HG02884 (cell line): Measurements from ENCODE around the gene CCNG2.

Experiments
- ATAC-seq: cut with Tn5 transposase; IDR thresholded peaks from one replicate; pipeline ENCODE4 v1.9.1; 2021; ENCODE audit warnings: mild to moderate bottlenecking, moderate library complexity; ENCODE audit not compliant: unreplicated experiment

The CCNG2 gene

DNA sequence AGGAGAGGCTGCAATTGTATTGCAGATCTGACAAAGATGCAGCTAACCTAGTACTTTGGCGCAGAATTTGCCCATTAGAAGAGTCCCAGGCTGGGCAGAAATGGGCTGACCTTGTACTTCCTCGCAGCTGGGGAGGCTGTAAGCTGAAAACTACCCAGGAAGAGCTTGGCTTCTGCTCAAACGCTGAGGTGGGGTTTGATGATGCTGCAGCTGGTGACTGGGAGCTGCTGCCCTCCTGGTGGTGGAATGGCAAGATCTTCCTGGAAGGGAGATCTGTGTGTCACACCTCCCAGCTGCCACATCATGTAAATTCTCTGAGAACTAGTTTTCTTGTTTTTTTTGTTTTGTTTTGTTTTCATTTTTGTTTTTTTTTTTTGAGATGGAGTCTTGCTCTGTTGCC lies 17.4 kb downstream of the CCNG2 start:
- ATAC-seq, result no peak

DNA sequence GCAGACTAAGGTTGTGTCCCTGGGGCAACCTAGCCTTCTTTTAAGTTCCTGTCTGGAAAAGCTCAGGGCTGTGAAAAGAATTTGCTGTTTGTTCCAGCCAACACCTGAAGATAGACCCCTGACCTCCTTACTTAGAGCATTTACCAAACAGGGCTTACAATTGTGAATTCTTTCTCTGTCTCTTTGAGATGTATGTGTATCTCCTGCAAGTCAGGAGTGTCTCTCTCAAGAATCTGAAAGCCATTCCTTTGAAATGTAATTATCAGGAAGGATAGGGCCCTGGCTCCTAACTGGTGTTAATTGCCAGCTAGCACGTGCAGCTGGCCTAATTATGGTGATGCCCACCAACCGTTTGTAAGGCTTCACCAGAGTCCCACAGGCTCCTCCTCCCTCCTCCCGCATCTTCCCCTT lies 18.2 kb downstream of the CCNG2 start:
- no peak for ATAC-seq

DNA sequence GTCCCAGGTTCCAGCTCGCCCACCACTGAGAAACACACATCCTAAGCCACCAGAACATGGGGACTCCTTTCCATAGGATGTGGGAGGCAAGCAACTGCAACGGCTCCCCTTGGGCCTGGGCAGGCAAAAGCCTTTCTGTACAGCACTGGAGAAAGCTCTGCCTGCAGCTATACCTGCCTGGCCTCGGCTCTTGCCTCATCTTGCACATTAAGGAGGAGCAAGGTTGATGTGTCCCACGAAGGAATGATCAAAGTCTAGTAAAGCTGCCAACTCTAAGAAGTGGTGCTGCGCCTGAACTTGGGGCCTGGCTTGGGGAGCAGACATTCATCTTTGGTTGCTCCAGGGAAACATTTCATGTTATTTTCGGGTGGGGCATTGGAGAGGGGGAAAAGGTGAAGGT lies 19.6 kb downstream of the CCNG2 start:
- no peak for ATAC-seq

DNA sequence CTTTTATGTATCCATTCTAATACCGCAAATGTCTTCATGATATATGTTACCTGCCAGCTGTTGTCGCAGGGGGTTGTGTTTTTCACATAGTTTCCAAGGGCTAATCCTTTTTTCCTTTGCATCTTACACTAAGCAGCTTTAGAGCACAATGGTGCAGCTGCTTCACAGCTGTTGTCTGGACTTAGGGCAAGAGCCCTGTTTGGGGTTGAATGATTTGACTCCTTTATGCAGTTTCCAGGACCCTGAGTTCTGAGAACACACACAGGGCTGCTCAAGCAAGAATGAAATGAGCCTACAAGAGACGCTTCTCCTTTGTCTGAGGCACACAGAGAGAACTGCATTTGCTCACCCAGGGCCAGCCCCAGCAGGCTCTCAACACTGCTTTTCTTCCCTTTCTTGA lies 20.2 kb downstream of the CCNG2 start:
- no peak for ATAC-seq

DNA sequence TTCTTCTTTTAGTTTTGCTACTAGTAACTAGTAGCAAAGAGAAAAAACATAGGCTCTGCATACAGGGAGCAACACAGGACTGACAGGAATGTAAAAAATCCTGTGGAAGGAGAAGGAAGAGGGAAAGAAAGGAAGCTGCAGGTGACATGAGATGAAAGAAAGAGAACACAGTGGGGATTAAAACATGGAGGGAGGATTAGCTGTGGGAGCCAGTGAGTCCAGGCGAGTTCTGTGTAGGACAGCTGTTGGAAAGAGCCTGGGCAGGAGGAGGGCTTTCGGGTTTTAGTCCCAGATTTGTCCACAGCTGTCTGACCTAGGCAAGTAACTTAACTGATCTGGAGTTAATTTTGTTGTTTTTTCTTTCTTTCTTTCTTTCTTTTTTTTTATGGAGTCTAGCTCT lies 21.6 kb downstream of the CCNG2 start:
- ATAC-seq, result no peak

DNA sequence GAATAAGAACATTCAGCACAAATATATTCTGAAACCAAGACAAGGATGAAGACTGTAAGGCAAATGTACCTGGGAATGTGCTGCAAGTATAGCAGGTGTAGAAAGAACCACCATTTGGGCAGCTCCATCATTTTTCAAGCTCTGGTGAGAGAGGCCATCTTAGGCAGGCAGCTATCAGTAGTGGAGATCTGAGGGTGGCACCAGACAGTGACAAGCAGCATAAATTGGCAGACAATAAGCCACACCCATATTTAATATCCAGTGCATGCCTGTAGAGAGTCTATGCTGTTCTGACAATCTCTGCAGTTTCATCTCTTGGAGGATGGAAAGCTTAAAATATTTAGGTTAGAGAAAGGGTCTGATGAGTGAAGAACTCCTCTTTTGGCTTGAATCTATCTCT lies 22.5 kb downstream of the CCNG2 start:
- ATAC-seq, result no peak

DNA sequence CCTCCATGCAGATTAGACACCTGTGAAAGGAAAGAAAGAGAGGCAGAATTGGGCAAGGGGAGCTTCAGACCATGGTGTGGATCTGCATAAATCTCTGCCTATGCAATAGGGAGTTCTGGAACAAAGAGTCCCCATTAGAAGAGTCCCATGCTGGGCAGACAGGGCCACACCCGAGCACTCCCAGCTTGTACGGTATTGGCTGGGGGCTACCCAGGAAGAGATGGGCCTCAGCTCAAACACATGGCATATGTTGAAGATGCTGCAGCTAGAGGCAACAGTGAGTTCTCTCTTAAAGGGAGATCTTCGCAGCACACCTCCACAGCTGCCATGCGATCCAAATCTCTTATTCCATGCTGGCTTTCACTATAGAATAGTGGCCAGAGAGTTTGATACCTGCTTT lies 24.7 kb downstream of the CCNG2 start:
- no peak for ATAC-seq

DNA sequence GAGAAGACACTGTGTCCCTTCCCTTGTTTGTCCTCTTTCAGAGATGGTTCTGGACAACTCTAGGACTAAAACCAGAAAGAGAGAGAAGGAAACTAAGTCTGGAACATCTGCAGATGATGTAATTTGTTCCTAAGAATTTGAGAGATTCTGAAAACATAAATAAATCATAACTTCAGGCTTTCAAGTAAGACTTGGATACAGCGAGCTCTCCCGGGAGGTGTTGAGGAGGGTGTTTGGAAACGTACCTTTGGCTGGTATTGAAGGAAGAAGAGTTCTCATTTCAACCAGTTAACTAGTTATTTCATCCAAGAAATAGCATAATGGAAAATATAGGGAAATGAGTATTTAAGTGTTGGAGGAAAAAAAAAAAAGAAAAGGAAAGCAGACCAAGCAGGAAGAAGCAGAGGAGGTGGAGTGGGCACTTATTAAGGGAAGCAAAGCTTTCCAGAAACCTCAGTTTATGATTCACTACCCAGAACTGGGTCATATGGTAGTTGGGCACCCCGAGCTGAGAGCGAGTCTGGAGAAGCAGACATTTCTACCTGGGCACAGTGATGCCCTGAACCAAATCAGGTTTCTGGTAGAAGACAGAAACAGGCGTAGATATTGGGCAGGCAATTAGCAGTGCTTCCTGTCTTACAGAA lies 26.9 kb downstream of the CCNG2 start:
- ATAC-seq, result no peak

DNA sequence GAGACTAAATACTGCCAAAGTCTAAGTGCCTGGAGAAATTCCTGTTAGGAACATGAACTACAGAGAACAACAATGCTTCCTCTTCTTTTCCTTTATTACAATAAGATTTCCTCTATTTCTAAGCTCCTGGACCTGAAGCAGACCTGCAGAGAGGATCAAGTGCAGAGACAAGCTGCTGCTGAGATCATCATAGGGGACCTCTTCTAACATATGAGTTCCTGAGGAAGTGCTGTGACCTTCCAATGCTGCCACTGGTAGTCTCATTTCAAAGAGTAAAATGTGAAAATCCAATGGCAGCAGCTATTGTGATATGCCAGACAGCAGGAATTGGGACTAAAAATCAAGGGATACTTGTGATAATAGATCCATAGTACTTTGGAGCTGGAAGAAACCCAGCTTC lies 28.0 kb downstream of the CCNG2 start:
- ATAC-seq, result no peak

DNA sequence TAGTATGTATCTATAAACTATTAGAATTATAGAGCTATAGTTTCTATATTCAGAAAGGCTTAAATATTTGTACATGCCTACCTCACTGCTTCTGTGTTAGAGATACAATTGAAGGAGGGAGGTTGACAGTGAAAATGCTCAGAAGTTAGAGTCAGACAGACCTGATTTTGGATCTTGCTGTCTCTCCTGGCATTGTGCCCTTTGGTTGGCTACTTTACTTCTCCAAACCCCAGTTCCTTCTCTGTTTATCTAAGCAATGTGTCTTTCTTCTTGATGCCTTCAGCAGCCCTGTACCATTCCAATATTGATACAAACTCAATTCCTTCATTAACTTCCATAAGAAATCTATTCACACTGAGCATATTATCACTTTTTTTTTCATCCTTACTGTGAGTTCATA lies 28.7 kb downstream of the CCNG2 start:
- no peak for ATAC-seq

DNA sequence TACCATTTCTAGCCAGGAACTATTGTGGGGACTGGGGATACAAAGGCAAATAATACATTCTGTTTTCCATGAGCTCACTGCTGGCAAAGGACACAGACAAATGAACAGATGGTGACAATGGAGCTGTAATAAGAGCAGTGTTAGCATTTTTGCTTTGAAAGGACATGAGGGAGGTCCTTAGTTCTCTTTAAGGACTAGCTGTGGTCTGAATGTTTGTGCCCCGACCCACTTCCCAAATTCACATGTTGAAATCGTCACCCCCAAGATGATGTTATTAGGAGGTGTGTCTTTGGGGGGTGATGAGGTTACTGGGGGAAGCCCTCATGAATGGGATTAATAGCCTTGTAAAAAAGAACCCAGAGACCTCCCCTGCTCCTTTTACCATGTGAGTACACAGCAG lies 30.3 kb downstream of the CCNG2 start:
- ATAC-seq, result no peak

DNA sequence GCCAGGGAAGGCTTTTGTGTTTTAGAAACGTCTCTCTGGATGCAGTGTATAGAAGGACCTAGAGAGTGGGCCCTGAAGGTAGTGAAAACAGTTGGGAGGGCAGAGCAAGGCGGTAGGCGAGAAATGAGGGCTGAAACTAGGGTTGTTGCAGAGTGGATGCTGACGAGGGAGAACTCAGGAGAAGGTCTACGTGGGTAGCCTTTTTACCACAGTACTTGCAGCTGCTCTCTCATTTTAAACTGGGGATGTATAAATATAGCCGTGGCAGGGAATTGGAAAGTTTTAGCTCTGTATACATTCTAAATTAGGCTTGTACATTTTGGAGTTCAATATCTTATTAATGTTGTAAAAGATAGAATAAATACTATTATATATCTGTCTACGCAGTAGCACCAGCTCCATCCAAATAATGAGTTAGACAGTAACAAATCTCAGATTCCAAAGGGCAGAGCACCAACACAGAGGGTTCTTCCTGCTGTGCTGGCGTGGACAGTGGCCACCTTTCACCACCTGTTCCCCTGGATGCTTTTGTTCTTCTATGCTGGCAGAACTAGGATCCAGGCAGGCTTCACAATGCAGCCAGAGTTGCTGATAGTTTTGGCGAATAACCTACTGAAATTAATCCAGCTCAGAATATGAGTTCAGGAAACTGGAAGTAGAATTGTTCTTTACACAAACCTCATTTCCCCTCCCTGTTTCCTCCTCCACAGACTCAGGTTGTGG lies 31.7 kb downstream of the CCNG2 start:
- no peak for ATAC-seq

DNA sequence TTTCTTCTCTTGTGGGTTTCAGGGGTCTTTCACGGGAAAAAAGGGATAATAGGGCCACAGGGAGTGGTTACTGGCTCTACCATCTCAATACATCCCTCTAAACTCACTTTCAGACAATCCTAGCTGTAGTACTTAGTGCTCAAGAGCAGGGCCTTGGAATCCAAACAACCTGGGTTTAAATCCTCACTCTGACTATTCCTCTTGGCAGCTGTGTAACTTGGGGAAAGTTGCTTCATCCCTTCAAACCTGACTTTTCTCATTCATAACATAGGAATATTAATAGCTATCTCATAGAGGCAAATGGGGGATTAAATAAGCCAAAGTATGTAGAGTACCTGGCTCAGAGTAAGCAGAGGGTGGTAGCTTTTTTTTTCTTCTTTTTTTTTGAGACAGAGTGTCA lies 32.4 kb downstream of the CCNG2 start:
- ATAC-seq, result no peak

DNA sequence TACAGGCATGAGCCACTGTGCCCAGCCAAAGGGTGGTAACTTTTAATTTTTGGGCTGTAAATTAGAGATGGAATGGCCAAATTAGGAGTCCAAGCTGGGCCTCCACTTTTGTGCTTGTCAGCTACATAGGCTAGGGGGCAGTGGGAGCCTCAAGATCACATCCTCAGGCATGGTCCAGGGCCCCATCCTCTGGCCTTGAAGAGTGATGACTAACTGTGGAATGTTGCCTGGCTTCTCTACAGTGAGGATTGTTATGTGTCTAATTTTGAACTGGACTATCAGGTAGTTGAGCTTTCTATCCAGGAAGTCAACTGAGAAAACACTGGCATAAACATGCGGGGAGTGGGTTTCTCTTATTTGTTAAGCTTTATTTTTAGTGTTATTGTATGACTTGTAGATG lies 33.0 kb downstream of the CCNG2 start:
- ATAC-seq, result no peak

DNA sequence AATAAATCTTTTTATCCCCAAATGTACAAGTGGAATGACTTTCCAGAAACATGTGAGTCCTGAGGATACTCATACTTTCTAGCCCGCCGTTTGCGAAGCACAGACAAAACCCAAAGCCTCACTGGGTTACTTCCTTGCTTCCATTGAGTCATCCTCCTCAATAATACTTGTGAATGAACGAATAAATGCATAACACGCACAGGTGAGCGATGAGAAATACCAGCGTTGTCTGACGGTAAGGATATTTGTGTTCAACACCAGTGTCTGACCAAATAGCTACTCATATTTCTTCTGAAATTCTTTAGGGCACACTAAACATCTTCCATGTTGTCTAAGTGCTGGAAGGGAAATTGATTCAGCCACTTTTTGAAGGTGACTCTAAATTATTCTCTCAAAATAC lies 36.0 kb downstream of the CCNG2 start:
- ATAC-seq, result no peak

DNA sequence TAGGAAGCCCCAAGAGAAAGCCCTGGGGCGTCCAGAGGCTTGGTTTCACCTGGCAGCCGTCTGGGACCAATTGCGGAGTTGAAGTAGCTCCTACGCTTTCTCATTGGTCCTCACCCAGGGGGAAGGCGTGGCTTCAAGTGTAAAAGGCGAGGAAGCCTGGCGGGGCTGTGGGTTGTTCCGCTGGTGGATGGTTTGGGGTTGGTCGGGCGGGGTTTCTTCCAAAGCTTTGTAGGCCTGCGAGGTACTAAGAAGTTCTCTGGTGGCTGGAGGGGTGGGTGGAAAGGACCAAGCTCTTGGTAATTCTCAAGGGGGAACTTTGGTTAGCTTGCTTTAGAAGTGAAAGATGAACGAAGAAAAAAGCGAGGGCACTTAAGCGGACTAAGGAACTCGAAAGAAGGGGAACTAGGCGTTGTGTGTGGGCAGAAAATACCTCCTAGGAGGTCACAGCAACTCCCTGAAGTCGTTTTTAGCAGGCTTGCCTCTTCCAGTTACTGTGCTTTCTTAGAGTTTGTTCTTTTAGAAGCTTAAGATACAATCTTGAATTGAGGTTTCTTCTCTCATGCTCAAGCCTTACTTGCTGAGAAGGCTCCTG lies 36.6 kb downstream of the CCNG2 start:
- peak; percentile 85 for ATAC-seq

DNA sequence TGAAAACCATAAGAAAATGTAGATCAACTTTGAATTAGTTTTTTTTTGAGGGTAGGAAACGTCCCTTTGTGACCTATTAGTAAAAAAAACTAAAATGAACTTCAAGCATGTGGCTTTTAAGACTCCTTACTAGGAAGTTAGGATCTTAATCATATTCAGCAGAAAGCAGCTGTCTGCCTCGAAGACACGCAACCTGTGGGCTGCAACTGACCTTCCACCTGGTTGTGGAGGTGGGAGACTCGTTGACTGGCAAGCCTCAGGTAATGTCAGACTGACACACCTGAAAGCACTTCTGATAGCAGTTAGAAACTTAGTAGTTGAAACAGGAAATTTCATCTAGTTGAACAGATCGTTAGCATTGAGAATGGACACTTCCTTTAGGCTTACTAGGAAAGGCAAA lies 37.4 kb downstream of the CCNG2 start:
- no peak for ATAC-seq

DNA sequence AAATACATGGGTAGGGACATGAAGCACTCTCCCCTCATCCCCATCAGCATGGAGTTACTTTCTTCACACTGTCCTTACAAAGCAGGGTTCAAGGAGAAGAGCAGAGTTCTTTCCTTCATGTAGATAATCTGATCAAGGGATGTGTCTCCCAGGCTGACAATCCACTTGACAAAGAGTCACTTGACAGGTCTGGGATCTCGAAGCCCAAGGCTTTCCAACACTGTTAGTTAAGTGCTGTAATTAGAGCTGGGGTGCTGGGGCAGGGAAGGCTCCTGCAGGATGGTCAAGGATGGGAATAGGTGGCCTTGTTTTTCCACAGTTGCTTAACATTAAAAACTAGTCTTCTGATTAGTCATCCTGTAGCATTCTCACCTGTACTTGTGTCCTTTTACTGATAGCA lies 38.0 kb downstream of the CCNG2 start:
- ATAC-seq, result no peak

DNA sequence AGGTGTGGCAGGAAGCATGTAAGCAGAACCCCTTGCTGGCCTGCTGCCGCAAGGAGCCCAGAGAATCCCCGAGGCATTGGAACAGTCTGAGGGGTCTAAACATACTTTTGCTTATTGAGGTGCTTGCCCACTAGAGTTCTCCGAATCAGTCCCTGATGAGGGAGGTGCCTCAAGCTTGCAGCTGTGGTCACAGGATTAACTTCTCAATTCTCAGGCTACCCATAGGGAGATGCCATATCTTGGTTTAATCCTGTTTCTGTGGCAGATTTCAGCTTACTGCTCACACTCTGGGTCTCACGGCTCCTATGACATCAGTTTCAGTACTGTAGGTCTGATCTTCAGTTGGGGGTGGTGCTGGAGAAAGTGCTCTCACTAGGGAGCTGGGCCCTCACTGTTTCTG lies 39.9 kb downstream of the CCNG2 start:
- ATAC-seq, result peak; percentile 36

DNA sequence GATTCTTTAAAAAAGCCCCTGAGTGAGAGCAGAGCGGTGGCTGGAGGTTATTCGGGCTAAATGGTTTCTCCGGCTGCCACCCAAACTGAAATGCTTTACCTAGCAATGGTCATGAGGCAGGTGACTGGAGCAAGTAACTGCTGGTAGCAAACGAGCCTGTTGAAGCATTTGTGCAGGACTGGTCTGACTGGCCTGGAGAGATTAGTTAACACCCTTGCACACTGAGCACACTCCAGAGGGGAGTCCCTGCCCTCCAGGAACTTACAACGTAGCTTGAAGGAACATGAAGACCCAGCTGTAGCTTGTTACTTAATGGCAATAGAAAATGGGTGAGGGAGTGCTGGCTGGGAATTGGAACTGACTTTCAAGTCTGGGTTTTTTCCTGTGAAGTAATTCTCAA lies 40.4 kb downstream of the CCNG2 start:
- no peak for ATAC-seq

DNA sequence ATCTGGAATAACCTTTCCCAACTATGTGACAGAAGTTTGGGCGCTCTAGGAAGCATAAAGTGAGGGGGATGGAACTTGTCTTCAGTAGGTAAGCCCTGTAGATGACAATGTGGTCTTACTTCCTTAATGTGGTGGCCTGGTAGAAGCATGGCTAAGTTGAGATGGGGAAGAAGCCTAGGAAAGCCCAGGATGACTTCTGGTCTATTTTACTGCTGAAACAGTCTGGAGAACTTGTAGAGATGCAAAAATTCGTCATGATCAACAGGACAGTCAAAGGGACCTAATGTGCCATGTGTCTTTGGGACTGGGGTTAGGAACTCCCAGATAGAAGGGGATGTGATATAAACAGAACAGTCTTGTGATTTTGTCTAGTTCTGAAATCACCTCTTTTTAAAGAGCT lies 40.8 kb downstream of the CCNG2 start:
- ATAC-seq, result no peak

DNA sequence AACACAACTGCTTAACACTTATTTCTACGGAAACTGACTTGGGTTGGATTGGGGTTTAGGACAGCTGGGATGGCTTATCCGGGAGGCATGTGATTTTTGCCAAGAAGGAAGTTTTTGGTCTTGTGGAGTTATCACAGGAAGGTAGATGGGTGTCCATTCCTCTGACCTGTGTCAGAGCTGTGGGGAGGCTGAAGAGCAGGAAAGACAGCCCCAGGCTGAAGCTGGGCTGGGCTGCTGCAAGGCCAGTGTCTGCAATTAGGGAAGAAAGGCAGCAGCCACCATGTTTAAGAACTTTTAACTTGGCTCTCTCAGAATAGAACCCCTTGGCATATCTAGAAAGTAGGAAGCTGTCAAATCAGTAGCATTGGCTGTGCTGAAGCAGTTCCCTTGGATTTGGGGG lies 42.3 kb downstream of the CCNG2 start:
- ATAC-seq, result no peak

DNA sequence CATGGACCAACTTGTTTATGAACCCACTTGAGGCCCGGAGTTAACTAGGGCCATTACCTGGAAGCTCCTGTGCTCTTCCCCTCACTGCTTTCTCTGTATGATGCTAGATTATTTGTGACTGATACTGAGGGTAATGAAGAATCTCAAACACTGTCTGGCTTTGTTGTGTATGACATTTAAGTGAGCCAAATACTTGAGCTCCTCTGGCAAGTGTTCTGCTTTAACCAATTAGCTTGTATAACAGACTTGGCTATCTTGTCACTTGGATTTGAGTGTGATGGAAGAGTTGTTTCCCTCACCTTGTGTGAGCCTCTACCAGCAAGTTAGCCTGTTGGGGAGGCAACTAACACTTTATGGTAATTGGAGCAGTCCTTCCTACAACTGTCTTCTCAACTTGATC lies 42.7 kb downstream of the CCNG2 start:
- no peak for ATAC-seq
